ENCODE measurements around the gene PRPF6.

PRPF6 gene

GRCh38 chr20:64039293-64040160 is 58.6 kb downstream of the PRPF6 start:
- Histone ChIP-seq H3K4me1 (ENCODE audit: insufficient read depth, low read length) (peaks cover 5% of the 10 kb centered on the region), H3K36me3 (ENCODE audit: insufficient read depth, low read length) (peaks cover 7% of the 10 kb centered on the region), H3K27ac (ENCODE audit: low read depth, low read length) (no peak overlapping the region), H3K9me3 (ENCODE audit: low read length) (no peaks in the 10 kb centered on the region), H3K27me3 (ENCODE audit: control insufficient read depth in 1 of 2, insufficient read depth in 2 of 2, low read length in 2 of 2) (peaks cover 41 to 68% of the 10 kb centered on the region in 2 donors), H3K9ac (ENCODE audit: low read length) (no peak overlapping the region), H3K4me3 (ENCODE audit: low read depth in 1 of 2, low read length in 2 of 2) (peak overlapping the region in 1 of 2 donors; percentile 27)

GRCh38 chr20:64040231-64041039 is 59.5 kb downstream of the PRPF6 start:
- H3K4me1 ChIP-seq (ENCODE audit: insufficient read depth, low read length): peaks cover 5% of the 10 kb centered on the region
- H3K36me3 ChIP-seq (ENCODE audit: insufficient read depth, low read length): no peaks in the 10 kb centered on the region
- H3K4me3 ChIP-seq (ENCODE audit: low read depth in 1 of 2, low read length in 2 of 2): no peak overlapping the region
- no peak overlapping the region for H3K27ac ChIP-seq (ENCODE audit: low read depth, low read length)
- no peak overlapping the region for H3K9ac ChIP-seq (ENCODE audit: low read length)
- H3K27me3 ChIP-seq (ENCODE audit: control insufficient read depth in 1 of 2, insufficient read depth in 2 of 2, low read length in 2 of 2): peaks cover 41 to 77% of the 10 kb centered on the region in 2 donors
- no peaks in the 10 kb centered on the region for H3K9me3 ChIP-seq (ENCODE audit: low read length)

GRCh38 chr20:64041040-64041780 is 60.3 kb downstream of the PRPF6 start:
- H3K9ac ChIP-seq (ENCODE audit: low read length): no peak overlapping the region
- H3K9me3 ChIP-seq (ENCODE audit: low read length): no peaks in the 10 kb centered on the region
- no peak overlapping the region for H3K4me3 ChIP-seq (ENCODE audit: low read depth in 1 of 2, low read length in 2 of 2)
- no peaks in the 10 kb centered on the region for H3K36me3 ChIP-seq (ENCODE audit: insufficient read depth, low read length)
- H3K27me3 ChIP-seq (ENCODE audit: control insufficient read depth in 1 of 2, insufficient read depth in 2 of 2, low read length in 2 of 2): peaks cover 41 to 84% of the 10 kb centered on the region in 2 donors
- no peak overlapping the region for H3K27ac ChIP-seq (ENCODE audit: low read depth, low read length)
- H3K4me1 ChIP-seq (ENCODE audit: insufficient read depth, low read length): peaks cover 5% of the 10 kb centered on the region

GRCh38 chr20:64041781-64042053 is 60.8 kb downstream of the PRPF6 start:
- no peaks in the 10 kb centered on the region for H3K36me3 ChIP-seq (ENCODE audit: insufficient read depth, low read length)
- no peak overlapping the region for H3K4me3 ChIP-seq (ENCODE audit: low read depth in 1 of 2, low read length in 2 of 2)
- peaks cover 5% of the 10 kb centered on the region for H3K4me1 ChIP-seq (ENCODE audit: insufficient read depth, low read length)
- peaks cover 42 to 83% of the 10 kb centered on the region in 2 donors for H3K27me3 ChIP-seq (ENCODE audit: control insufficient read depth in 1 of 2, insufficient read depth in 2 of 2, low read length in 2 of 2)
- H3K27ac ChIP-seq (ENCODE audit: low read depth, low read length): no peak overlapping the region
- no peaks in the 10 kb centered on the region for H3K9me3 ChIP-seq (ENCODE audit: low read length)
- no peak overlapping the region for H3K9ac ChIP-seq (ENCODE audit: low read length)

GRCh38 chr20:64042054-64042781 is 61.3 kb downstream of the PRPF6 start:
- H3K4me3 ChIP-seq (ENCODE audit: low read depth in 1 of 2, low read length in 2 of 2): no peak overlapping the region
- H3K36me3 ChIP-seq (ENCODE audit: insufficient read depth, low read length): no peaks in the 10 kb centered on the region
- peaks cover 43 to 83% of the 10 kb centered on the region in 2 donors for H3K27me3 ChIP-seq (ENCODE audit: control insufficient read depth in 1 of 2, insufficient read depth in 2 of 2, low read length in 2 of 2)
- no peak overlapping the region for H3K9ac ChIP-seq (ENCODE audit: low read length)
- H3K9me3 ChIP-seq (ENCODE audit: low read length): no peaks in the 10 kb centered on the region
- H3K4me1 ChIP-seq (ENCODE audit: insufficient read depth, low read length): peaks cover 5% of the 10 kb centered on the region
- H3K27ac ChIP-seq (ENCODE audit: low read depth, low read length): no peak overlapping the region

- peaks cover 5% of the 10 kb centered on the region for H3K4me1 ChIP-seq (ENCODE audit: insufficient read depth, low read length)
- H3K9me3 ChIP-seq (ENCODE audit: low read length): no peaks in the 10 kb centered on the region
- H3K27ac ChIP-seq (ENCODE audit: low read depth, low read length): no peak overlapping the region
- peaks cover 39 to 76% of the 10 kb centered on the region in 2 donors for H3K27me3 ChIP-seq (ENCODE audit: control insufficient read depth in 1 of 2, insufficient read depth in 2 of 2, low read length in 2 of 2)
- no peak overlapping the region for H3K4me3 ChIP-seq (ENCODE audit: low read depth in 1 of 2, low read length in 2 of 2)
- H3K36me3 ChIP-seq (ENCODE audit: insufficient read depth, low read length): no peaks in the 10 kb centered on the region
- no peak overlapping the region for H3K9ac ChIP-seq (ENCODE audit: low read length)
Observed at GRCh38 chr20:64043768-64044167, 62.8 kb downstream of the PRPF6 start.

GRCh38 chr20:64044484-64045247 is 63.7 kb downstream of the PRPF6 start:
- Histone ChIP-seq H3K9me3 (ENCODE audit: low read length) (no peaks in the 10 kb centered on the region), H3K36me3 (ENCODE audit: insufficient read depth, low read length) (no peaks in the 10 kb centered on the region), H3K27me3 (ENCODE audit: control insufficient read depth in 1 of 2, insufficient read depth in 2 of 2, low read length in 2 of 2) (peaks cover 35 to 68% of the 10 kb centered on the region in 2 donors), H3K4me1 (ENCODE audit: insufficient read depth, low read length) (peaks cover 5% of the 10 kb centered on the region), H3K9ac (ENCODE audit: low read length) (no peak overlapping the region), H3K4me3 (ENCODE audit: low read depth in 1 of 2, low read length in 2 of 2) (no peak overlapping the region), H3K27ac (ENCODE audit: low read depth, low read length) (no peak overlapping the region)

GRCh38 chr20:64045346-64046011 is 64.5 kb downstream of the PRPF6 start:
- Histone ChIP-seq H3K9me3 (ENCODE audit: low read length) (no peaks in the 10 kb centered on the region), H3K27ac (ENCODE audit: low read depth, low read length) (no peak overlapping the region), H3K4me3 (ENCODE audit: low read depth in 1 of 2, low read length in 2 of 2) (no peak overlapping the region), H3K9ac (ENCODE audit: low read length) (no peak overlapping the region), H3K4me1 (ENCODE audit: insufficient read depth, low read length) (peaks cover 5% of the 10 kb centered on the region), H3K27me3 (ENCODE audit: control insufficient read depth in 1 of 2, insufficient read depth in 2 of 2, low read length in 2 of 2) (peaks cover 35 to 68% of the 10 kb centered on the region in 2 donors), H3K36me3 (ENCODE audit: insufficient read depth, low read length) (no peaks in the 10 kb centered on the region)

- H3K9ac ChIP-seq (ENCODE audit: low read length): no peak overlapping the region
- no peak overlapping the region for H3K4me3 ChIP-seq (ENCODE audit: low read depth in 1 of 2, low read length in 2 of 2)
- no peak overlapping the region for H3K27ac ChIP-seq (ENCODE audit: low read depth, low read length)
- H3K9me3 ChIP-seq (ENCODE audit: low read length): no peaks in the 10 kb centered on the region
- peaks cover 24 to 65% of the 10 kb centered on the region in 2 donors for H3K27me3 ChIP-seq (ENCODE audit: control insufficient read depth in 1 of 2, insufficient read depth in 2 of 2, low read length in 2 of 2)
- H3K36me3 ChIP-seq (ENCODE audit: insufficient read depth, low read length): no peaks in the 10 kb centered on the region
- H3K4me1 ChIP-seq (ENCODE audit: insufficient read depth, low read length): peaks cover under 1% of the 10 kb centered on the region
Observed at GRCh38 chr20:64047046-64047389, 66.1 kb downstream of the PRPF6 start.

GRCh38 chr20:64047968-64048401 is 67.1 kb downstream of the PRPF6 start:
- peaks cover 20 to 68% of the 10 kb centered on the region in 2 donors for H3K27me3 ChIP-seq (ENCODE audit: control insufficient read depth in 1 of 2, insufficient read depth in 2 of 2, low read length in 2 of 2)
- H3K9ac ChIP-seq (ENCODE audit: low read length): no peak overlapping the region
- H3K9me3 ChIP-seq (ENCODE audit: low read length): no peaks in the 10 kb centered on the region
- no peak overlapping the region for H3K4me3 ChIP-seq (ENCODE audit: low read depth in 1 of 2, low read length in 2 of 2)
- H3K4me1 ChIP-seq (ENCODE audit: insufficient read depth, low read length): no peaks in the 10 kb centered on the region
- H3K27ac ChIP-seq (ENCODE audit: low read depth, low read length): no peak overlapping the region
- H3K36me3 ChIP-seq (ENCODE audit: insufficient read depth, low read length): no peaks in the 10 kb centered on the region
